SK-N-SH (cell line): ENCODE results near the gene ZNF469. TPM values are rescaled to one million over a fixed set of nuclear protein-coding genes. Genes with fewer than 3 reads are reported as not detected.

Experiments
- CTCF ChIA-PET: fragments of 300-600, 350-600 bp; formaldehyde crosslinking; extraction: SDS; loops from one replicate; lab custom pipeline; 2021; lab: Yijun Ruan, JAX
- POLR2A ChIA-PET: fragments of 350-600 bp; sonication (Branson Sonifier 250); formaldehyde crosslinking; extraction: SDS; loops from one replicate; lab custom pipeline; 2020; ENCODE audit warnings: antibody characterized with exemption, inconsistent platforms; lab: Yijun Ruan, JAX
- DNase-seq: peaks from one replicate; pipeline ENCODE4 v3.0.0; 2012
- H2AFZ ChIP-seq: fragments of 200-600 bp; sonication (generic); 2 replicates; pipeline ENCODE4 v1.8.1; 2016; ENCODE audit warnings: antibody characterized with exemption, mild to moderate bottlenecking, low read depth
- H3F3A ChIP-seq: fragments of 200-600 bp; sonication (generic); replicated peaks from 2 replicates; pipeline ENCODE3; 2016; ENCODE audit warnings: antibody characterized with exemption, mild to moderate bottlenecking; ENCODE audit not compliant: insufficient read depth
- H3K27ac ChIP-seq, 2 experiments: fragments of 200-500 bp in 1 of 2; fragments of 200-600 bp in 1 of 2; sonication (Bioruptor generic) in 1 of 2; sonication (generic), shearing (Covaris generic) in 1 of 2; 2 replicates each; pipeline versions ENCODE4 v1.5.1 to v1.6.1; 2014 to 2016; ENCODE audit warnings: low read depth in 2 of 2, inconsistent platforms in 1 of 2, low read length in 1 of 2, mild to moderate bottlenecking in 1 of 2, mixed read lengths in 1 of 2
- H3K27me3 ChIP-seq: fragments of 200-600 bp; sonication (generic), shearing (Covaris generic); 2 replicates; pipeline ENCODE4 v1.6.1; 2016; ENCODE audit warnings: mixed run types; ENCODE audit not compliant: insufficient read depth
- H3K36me3 ChIP-seq, 2 experiments: fragments of 200-500 bp in 1 of 2; fragments of 200-600 bp in 1 of 2; sonication (Bioruptor generic) in 1 of 2; sonication (generic) in 1 of 2; replicated peaks in 1 of 2; 2 replicates each; pipeline versions ENCODE3 to v1.5.1; 2014 to 2016; ENCODE audit warnings: low read length in 1 of 2, mild to moderate bottlenecking in 1 of 2; ENCODE audit not compliant: insufficient read depth in 2 of 2, control insufficient read depth in 1 of 2
- H3K4me1 ChIP-seq, 2 experiments: fragments of 200-500 bp in 1 of 2; fragments of 200-600 bp in 1 of 2; sonication (Bioruptor generic) in 1 of 2; sonication (generic), shearing (Covaris generic) in 1 of 2; 2 replicates each; pipeline versions ENCODE4 v1.5.1 to v1.6.1; 2014 to 2016; ENCODE audit warnings: low read depth in 1 of 2, low read length in 1 of 2, mixed run types in 1 of 2; ENCODE audit not compliant: insufficient read depth in 2 of 2, control insufficient read depth in 1 of 2
- H3K4me2 ChIP-seq: fragments of 200-600 bp; sonication (generic), shearing (Covaris generic); 2 replicates; pipeline ENCODE4 v1.6.1; 2017; ENCODE audit warnings: mixed run types
- H3K4me3 ChIP-seq, 2 experiments: fragments of 200-500 bp in 1 of 2; fragments of 200-600 bp in 1 of 2; sonication (Bioruptor generic) in 1 of 2; sonication (generic), shearing (Covaris generic) in 1 of 2; 2 replicates each; pipeline versions ENCODE4 v1.5.1 to v1.8.1; 2014 to 2016; ENCODE audit warnings: low read depth in 2 of 2, inconsistent platforms in 1 of 2, low read length in 1 of 2, mild to moderate bottlenecking in 1 of 2, mixed read lengths in 1 of 2, moderate library complexity in 1 of 2
- H3K79me2 ChIP-seq: fragments of 200-600 bp; sonication (generic); 2 replicates; pipeline ENCODE4 v1.8.1; 2017; ENCODE audit warnings: mild to moderate bottlenecking; ENCODE audit not compliant: insufficient read depth
- H3K9ac ChIP-seq: fragments of 200-600 bp; sonication (generic); 2 replicates; pipeline ENCODE4 v1.6.1; 2017; ENCODE audit warnings: mixed run types
- H3K9me2 ChIP-seq: fragments of 200-600 bp; sonication (generic); 2 replicates; pipeline ENCODE4 v1.6.1; 2017; ENCODE audit warnings: mixed run types
- H3K9me3 ChIP-seq: fragments of 200-600 bp; sonication (generic); 2 replicates; pipeline ENCODE4 v1.6.1; 2017; ENCODE audit warnings: mixed run types, mild to moderate bottlenecking, moderate library complexity
- H4K20me1 ChIP-seq: fragments of 200-600 bp; sonication (generic); 2 replicates; pipeline ENCODE4 v1.6.1; 2017; ENCODE audit warnings: mild to moderate bottlenecking, mixed run types; ENCODE audit not compliant: insufficient read depth
- CHD2 ChIP-seq: fragments of 150-350 bp; IDR thresholded peaks from 2 replicates; pipeline ENCODE4 v1.6.1; 2018; ENCODE audit warnings: low read length; ENCODE audit not compliant: partially characterized antibody
- EP300 ChIP-seq, 2 experiments: IDR thresholded peaks; 2 replicates each; pipeline versions ENCODE4 v1.4.0 to v1.6.1; 2012; ENCODE audit warnings: borderline replicate concordance in 1 of 2, low read depth in 1 of 2, low read length in 1 of 2
- FOXJ3 ChIP-seq: sonication (generic); formaldehyde crosslinking; IDR thresholded peaks from 2 replicates; pipeline ENCODE4 v1.5.1; 2020; ENCODE audit warnings: mild to moderate bottlenecking, missing genetic modification reagents
- FOXM1 ChIP-seq: IDR thresholded peaks from 2 replicates; pipeline ENCODE4 v1.4.0; 2012; ENCODE audit warnings: low read depth, mild to moderate bottlenecking
- GATA2 ChIP-seq: sonication (generic); formaldehyde crosslinking; IDR thresholded peaks from 2 replicates; pipeline ENCODE4 v1.5.0; 2020; ENCODE audit warnings: mild to moderate bottlenecking, missing genetic modification reagents
- MXI1 ChIP-seq: IDR thresholded peaks from 2 replicates; pipeline ENCODE4 v1.6.1; 2012; ENCODE audit warnings: mild to moderate bottlenecking, low read depth, low read length, improper control_type of control experiment
- NRF1 ChIP-seq: IDR thresholded peaks from 2 replicates; pipeline ENCODE4 v1.6.1; 2012; ENCODE audit warnings: low read depth, mild to moderate bottlenecking, low read length
- POLR2AphosphoS5 ChIP-seq: IDR thresholded peaks from 2 replicates; pipeline ENCODE4 v1.6.1; 2012; ENCODE audit warnings: low read depth, low read length
- RAD21 ChIP-seq: IDR thresholded peaks from 2 replicates; pipeline ENCODE4 v1.6.1; 2012; ENCODE audit warnings: mild to moderate bottlenecking, low read length
- REST ChIP-seq: IDR thresholded peaks from 2 replicates; pipeline ENCODE4 v1.6.1; 2012; ENCODE audit warnings: mild to moderate bottlenecking, low read depth, low read length, moderate library complexity
- RXRA ChIP-seq: IDR thresholded peaks from 2 replicates; pipeline ENCODE4 v1.4.0; 2012; ENCODE audit warnings: low read depth, mild to moderate bottlenecking, borderline replicate concordance
- SIN3A ChIP-seq: IDR thresholded peaks from 2 replicates; pipeline ENCODE4 v1.6.1; 2012; ENCODE audit warnings: low read depth, mild to moderate bottlenecking, low read length, moderate library complexity, borderline replicate concordance
- TCF12 ChIP-seq: IDR thresholded peaks from 2 replicates; pipeline ENCODE4 v1.4.0; 2012
- USF2 ChIP-seq: fragments of 150-350 bp; IDR thresholded peaks from 2 replicates; pipeline ENCODE4 v1.6.1; 2017; ENCODE audit warnings: antibody characterized with exemption, low read length, low read depth, borderline replicate concordance
- YY1 ChIP-seq: IDR thresholded peaks from 2 replicates; pipeline ENCODE4 v1.4.0; 2012; ENCODE audit warnings: low read depth, mild to moderate bottlenecking
- ZBTB33 ChIP-seq: IDR thresholded peaks from 2 replicates; pipeline ENCODE4 v1.4.0; 2012; ENCODE audit warnings: low read depth, borderline replicate concordance
- WGBS: methylation state at CpG from one replicate; pipeline ENCODE4 v1.1.6; 2017; ENCODE audit warnings: low lambda C conversion rate; 5-methylcytosine and 5-hydroxymethylcytosine counted together
- polyA plus RNA-seq, 3 experiments: library from polyadenylated mRNA; depleted of rRNA; stranded (reverse); fragments of >200 nt; gene quantifications; 2 replicates each; pipeline ENCODE4 v1.2.3, GENCODE V29; 2012

Gene ZNF469
- polyA plus RNA-seq, 1 of the 3 experiments (the other 2 are of a cell fraction) = 0.56 TPM

- TF ChIP-seq REST (no peak), YY1 (no peak)
Measured at GRCh38 chr16:88337538-88337937, 45.2 kb upstream of the ZNF469 start (continued).

- no peaks in the 10 kb centered on the region for H3K9me3 ChIP-seq
- H3K4me1 ChIP-seq = peaks cover 10 to 19% of the 10 kb centered on the region in 2 experiments; a peak in 3 of 4 replicates
- H4K20me1 ChIP-seq = no peaks in the 10 kb centered on the region
- peaks cover 14% of the 10 kb centered on the region for H3F3A ChIP-seq
- no peak overlapping the region for H3K4me2 ChIP-seq
- H2AFZ ChIP-seq = no peak overlapping the region
- no peak overlapping the region for H3K4me3 ChIP-seq
- ChIA-PET CTCF (no interaction called here), POLR2A (no interaction called here)
- no peak overlapping the region for H3K9ac ChIP-seq
- H3K27ac ChIP-seq = peak overlapping the region in 1 of 2 experiments; percentile 45; a peak in 2 of 4 replicates
- H3K36me3 ChIP-seq = no peaks in the 10 kb centered on the region
- 88% methylated on average over 10 of the region's 16 CpGs for WGBS
- H3K79me2 ChIP-seq = no peaks in the 10 kb centered on the region
- DNase-seq = no peak
- H3K9me2 ChIP-seq = no peaks in the 10 kb centered on the region
- TF ChIP-seq FOXJ3 (CRISPR knock-in tag) (no peak), MXI1 (no peak), USF2 (no peak), GATA2 (no peak), NRF1 (no peak)
- H3K27me3 ChIP-seq = no peaks in the 10 kb centered on the region
Measured at GRCh38 chr16:88338111-88338510, 44.6 kb upstream of the ZNF469 start.

- Histone ChIP-seq H3K9me3 (no peaks in the 10 kb centered on the region), H4K20me1 (no peaks in the 10 kb centered on the region), H3K9ac (no peak overlapping the region), H3K4me1 (peaks cover 6 to 19% of the 10 kb centered on the region in 2 experiments; a peak in 2 of 4 replicates), H3K9me2 (no peaks in the 10 kb centered on the region), H3K27me3 (no peaks in the 10 kb centered on the region), H3K27ac (peak overlapping the region in 1 of 2 experiments; percentile 45; a peak in 1 of 4 replicates), H3K79me2 (no peaks in the 10 kb centered on the region), H3F3A (peaks cover 13% of the 10 kb centered on the region), H3K4me3 (no peak overlapping the region), H3K36me3 (no peaks in the 10 kb centered on the region), H3K4me2 (no peak overlapping the region), H2AFZ (no peak overlapping the region)
- TF ChIP-seq ZBTB33 = no peak
- no peak for TF ChIP-seq TCF12
- TF ChIP-seq NRF1 = no peak
- TF ChIP-seq CHD2 = no peak
- TF ChIP-seq POLR2AphosphoS5 = no peak
- no peak for TF ChIP-seq RAD21
- no peak for TF ChIP-seq SIN3A
- no peak for TF ChIP-seq USF2
- no peak for TF ChIP-seq RXRA
- no peak for TF ChIP-seq EP300 (IDR thresholded peaks at IDR 0.05; ENCODE audit: borderline replicate concordance in 1 of 2, low read depth in 1 of 2, low read length in 1 of 2)
- no peak for TF ChIP-seq FOXM1
- DNase-seq = no peak
- 83% methylated on average over 7 of the region's 7 CpGs for WGBS
- ChIA-PET CTCF (no interaction called here), POLR2A (no interaction called here)
Measured at GRCh38 chr16:88338896-88339295, 43.9 kb upstream of the ZNF469 start.
